GM21723 (cell line): ENCODE data around the gene MUC16.
"Not testable (repeated sequence)": the region's sequence is repeated elsewhere in the genome, so short reads cannot be mapped to it uniquely, and the experiment has no call there.

Source experiments
- ATAC-seq: cut with Tn5 transposase; IDR thresholded peaks from one replicate; pipeline ENCODE4 v1.9.1; 2021; ENCODE audit warnings: mild to moderate bottlenecking, moderate library complexity; ENCODE audit not compliant: unreplicated experiment

Gene MUC16

DNA sequence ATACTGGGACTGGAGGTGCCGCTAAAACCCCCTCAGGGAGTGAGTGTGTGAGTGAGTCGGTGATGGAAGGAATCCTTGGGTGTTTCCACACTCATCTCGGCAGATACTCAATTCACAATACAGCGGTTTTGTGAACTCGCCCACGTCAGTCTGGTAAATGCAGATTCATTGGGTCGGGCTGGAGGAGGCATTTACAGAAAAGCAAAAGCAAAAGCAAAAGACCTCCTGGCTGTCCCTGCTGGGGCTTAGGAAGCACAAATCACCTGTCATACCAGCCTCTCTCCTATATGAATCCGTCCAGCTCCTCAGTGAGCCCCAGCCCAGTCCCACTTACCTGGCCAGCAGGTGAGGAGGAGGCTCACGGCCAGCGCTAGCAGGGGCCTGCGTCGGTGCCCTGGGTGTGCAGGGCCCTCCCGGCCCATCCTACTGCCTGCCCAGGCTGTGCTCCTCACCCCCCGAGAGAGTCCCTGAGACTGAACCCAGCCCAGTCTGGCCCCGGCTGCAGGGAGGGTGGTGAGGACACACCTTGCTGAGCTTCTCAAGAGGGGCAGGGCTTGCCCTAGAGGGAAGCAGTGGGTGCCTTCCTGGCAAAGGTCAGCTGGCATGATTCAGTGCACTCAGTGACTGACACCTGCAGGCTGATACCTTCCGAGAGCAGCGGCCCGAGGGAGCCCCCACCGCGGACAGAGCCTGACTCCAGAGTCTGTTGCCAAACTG, at the start of gene MUC16:
TSS of gene MUC16 (minus strand) at position 475 of the 717 bp plus-strand sequence.
- ATAC-seq, result no peak

DNA sequence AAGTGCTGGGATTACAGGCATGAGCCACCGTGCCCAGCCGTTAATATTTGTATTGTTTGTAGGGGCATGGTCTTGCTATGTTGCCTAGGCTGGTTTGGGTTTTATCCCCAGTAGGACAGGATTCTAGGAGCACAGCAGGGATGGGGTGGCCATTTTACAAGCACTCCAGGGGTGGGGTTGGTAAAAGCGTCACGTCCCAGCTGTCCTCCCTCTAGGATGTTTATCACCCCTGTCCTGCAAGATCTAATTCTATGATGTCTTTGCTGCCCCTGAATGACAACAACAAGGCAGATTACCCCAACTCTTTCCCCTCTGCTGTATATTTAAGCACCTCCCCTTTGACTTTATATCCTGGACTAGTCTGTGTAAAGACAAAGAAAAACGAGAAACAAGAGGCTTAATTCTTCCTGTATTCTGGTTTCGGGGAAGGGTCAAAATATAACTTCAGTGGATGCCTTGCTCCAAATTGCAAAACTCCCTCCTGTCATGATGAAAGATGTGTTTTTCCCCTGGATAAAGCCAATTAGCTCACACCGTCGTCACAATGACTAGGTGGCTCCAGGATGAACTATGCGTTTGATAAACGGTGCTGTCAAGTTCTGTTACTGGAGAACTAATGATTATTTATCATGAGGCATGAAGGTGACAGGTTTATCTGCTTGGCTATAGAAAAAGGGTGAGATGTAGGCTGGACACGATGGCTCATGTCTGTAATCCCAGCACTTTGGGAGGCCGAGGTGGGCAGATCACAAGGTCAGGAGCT, 48.9 kb upstream of the MUC16 start:
- ATAC-seq, result no peak

DNA sequence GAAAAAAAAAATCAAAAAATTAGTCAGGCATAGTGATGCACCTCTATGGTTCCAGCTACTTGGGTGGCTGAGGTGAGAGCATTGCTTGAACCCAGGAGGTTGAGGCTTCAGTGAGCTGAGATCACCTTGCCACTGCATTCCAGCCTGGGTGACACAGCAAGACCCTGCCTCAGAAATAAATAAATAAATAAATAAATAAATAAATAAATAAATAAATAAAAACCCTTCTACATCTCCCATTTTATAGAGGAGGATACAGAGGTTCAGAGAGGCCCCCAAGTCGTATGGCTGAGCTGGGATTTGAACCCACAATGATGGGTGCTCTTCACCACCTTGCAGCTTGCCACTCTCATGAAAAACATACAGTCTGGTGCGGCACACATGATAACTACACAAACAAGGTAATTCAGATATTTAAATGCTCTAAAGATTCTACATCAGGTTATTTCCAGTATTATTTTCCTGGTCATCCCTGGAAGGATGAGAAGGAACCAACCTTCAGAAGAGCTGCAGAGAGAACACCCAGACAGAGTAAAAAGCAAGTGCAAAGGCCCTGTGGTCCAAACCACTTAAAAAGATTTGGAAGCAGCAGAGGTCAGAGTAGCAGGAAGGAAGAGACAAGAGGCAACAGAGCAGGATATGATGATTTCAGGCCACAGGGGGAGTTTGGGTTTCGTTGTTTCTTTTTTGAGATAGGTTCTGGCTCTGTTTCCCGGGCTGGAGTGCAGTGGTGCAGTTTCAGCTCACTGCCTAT, 47.5 kb upstream of the MUC16 start:
- ATAC-seq, result no peak

DNA sequence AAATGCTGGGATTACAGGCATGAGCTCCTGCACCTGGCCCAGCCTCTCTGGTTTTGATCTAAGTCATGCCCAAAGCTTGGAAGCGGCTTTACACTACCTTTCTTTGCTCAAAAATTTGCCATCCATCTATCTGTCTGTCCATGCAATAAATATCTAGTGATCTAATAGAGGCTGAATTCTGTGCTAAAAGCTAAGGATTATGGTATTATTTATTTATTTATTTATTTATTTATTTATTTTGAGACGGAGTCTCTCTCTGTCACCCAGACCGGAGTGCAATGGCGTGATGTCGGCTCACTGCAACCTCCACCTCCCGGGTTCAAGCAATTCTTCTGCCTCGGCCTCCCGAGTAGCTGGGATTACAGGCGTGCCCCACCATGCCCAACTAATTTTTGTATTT, 45.9 kb upstream of the MUC16 start:
- ATAC-seq, result not testable (repeated sequence)

DNA sequence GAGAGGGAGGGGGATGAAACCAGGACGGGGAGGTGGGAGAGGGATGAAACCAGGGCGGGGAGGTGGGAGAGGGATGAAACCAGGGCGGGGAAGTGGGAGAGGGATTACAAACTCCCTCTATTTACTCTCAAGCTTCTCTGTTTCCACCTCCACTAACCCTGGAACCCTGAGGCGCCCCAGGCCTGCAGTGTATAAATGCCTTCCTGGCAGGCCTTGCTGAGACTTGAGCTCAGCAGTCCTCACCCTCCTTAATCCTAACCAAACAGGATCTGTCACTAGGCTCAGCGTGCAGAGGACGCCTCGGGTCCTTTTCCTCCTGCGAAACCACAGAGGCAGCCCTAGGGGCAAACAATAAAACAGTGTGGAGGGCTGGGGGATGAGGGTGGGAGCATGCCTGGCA, 44.6 kb upstream of the MUC16 start:
- no peak for ATAC-seq

DNA sequence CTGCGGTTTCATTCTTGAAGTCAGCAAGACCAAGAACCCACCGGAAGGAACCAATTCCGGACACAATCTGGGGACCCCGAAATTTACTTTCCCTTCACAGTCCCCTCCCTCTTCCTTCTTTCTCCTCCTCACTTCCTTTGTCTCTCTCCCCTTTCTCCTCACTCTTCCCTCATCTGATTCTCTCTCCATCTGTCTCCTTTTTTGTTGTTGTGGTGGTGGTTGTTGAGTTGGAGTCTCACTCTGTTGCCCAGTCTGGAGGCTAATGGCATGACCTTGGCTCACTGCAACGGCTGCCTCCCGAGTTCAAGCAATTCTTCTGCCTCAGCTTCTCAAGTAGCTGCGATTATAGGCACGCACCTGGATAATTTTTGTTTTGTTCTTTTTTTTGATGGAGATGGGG, 44.0 kb upstream of the MUC16 start:
- ATAC-seq, result no peak

DNA sequence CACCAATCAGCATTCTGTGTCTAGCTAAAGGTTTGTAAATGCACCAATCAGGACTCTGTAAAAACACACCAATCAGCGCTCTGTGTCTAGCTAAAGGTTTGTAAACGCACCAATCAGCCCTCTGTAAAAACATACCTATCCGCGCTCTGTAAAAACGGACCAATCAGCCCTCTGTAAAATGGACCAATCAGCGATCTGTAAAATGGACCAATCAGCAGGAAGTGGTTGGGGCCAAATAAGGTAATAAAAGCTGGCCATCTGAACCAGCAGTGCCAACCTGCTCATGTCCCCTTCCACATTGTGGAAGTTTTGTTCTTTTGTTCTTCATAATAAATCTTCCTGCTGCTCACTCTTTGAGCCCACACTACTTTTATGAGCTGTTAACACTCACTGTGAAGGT, 43.5 kb upstream of the MUC16 start:
- ATAC-seq, result not testable (repeated sequence)

DNA sequence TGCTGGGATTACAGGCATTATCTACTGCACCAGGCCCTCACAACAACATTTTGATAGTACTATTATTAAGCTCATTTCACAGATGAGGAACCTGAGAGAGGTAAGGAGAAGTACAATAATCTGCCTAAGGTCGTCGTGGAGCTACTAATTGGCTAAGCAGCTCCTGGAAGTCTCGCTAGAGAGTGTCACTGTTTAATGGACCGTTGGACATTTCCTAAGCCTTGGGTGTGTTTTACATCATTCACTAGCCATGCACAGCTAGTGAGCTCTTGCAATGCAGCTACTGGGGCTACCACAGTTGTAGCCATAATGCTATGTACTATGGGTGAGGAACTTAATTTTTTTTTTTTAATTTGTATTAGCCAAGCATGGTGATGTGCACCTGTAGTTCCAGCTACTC, 42.7 kb upstream of the MUC16 start:
- no peak for ATAC-seq

DNA sequence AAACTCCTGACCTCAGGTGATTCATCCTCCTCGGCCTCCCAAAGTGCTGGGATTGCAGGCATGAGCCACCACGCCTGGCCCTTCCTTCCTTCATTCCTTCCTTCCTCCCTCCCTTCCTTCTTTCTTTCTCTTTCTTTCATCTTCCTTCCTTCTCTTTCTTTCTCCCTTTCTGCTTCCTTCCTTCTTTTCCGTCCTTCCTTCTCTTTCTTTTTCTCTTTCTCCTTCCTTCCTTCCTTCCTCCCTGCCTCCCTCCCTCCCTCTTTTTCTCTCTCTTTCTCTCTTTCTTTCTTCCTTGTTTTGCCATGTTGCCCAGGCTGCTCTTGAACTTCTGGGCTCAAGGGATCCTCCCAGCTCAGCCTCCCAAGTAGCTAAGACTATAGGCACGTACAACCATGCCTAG, 36.5 kb upstream of the MUC16 start:
- ATAC-seq, result no peak

DNA sequence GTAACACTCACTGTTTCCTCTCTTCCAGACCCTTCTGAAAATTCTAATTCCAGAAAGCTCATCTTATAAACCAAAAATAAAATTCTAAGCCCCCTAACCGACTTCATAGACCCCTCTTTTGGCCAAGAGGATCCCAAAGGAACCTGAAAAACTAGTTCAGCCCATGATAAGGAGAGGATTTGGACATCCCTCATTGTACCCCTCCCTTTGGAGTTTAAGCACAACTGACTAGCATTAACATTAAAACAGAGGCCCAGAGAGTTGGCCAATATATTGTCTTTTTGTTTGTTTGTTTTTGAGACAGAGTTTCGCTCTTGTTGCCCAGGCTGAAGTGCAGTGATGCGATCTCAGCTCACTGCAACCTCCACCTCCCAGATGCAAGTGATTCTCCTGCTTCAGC, 34.2 kb upstream of the MUC16 start:
- no peak for ATAC-seq

DNA sequence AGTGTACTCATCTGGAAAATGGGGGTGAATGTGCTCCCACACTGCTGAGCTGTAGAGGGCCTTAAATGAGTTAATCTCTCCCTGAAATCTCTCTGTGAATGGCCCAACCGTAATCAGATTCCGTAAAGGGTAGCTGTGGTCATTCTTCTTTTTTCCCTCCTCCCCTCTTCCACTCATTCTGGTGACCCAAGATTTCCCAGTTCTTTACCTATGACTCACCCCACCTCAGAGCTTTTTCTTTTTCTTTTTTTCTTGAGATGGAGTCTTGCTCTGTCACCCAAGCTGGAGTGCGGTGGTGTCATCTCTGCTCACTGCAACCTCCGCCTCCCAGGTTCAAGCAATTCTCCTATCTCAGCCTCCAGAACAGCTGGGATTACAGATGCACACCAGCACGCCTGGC, 33.3 kb upstream of the MUC16 start:
- ATAC-seq, result no peak

DNA sequence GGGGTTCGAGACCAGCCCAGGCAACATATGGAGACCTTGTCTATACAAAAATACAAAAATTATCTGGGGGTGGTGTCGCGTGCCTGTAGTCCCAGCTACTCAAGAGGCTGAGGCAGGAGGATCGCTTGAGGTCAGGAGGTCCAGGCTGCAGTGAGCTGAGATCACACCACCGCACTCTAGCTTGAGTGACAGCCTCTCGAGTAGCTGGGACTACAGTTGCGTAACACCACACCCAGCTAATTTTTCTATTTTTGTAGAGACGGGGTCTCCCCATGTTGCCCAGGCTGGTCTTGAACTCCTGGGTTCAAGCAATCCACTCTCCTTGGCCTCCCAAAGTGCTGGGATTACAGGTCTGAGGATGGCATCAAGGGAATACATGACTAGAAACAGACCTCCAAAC, 30.8 kb upstream of the MUC16 start:
- no peak for ATAC-seq

DNA sequence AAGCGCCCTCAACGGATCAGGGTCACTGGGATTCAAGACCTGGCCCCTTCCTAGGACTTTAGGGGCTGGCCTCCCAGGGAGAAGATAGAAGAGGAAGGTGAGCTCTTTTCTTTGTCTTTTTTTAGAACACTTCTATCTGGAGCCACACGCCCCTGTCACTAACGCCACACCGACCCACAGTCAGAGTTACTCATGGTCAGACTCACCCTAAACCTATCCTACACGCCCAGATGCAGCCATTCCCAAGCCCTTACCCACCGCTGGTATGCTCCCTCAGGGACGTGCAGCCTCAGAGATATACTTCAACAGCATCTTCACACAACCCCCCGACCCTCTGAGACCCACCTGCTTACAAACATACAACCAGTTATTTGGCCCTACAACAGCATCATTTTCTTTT, 29.9 kb upstream of the MUC16 start:
- no peak for ATAC-seq

DNA sequence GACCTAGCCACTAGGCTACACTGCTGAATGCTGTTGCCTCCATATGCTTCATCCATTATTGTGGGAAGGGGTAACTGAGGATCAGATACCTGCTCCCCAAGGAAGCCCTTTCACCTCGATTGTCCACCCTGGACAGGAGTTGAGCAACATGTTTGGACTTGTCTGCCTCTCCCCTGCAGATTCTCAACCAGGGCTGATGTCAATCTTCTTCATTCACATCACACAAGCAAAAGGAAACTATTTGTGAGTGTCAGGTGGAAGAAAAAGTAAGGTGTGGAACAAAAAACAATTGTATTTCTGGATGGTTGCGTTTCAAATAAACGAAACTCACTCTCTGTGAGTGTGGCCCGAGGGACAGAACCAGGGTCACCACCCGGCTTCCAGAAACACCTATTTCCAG, 29.5 kb upstream of the MUC16 start:
- no peak for ATAC-seq

DNA sequence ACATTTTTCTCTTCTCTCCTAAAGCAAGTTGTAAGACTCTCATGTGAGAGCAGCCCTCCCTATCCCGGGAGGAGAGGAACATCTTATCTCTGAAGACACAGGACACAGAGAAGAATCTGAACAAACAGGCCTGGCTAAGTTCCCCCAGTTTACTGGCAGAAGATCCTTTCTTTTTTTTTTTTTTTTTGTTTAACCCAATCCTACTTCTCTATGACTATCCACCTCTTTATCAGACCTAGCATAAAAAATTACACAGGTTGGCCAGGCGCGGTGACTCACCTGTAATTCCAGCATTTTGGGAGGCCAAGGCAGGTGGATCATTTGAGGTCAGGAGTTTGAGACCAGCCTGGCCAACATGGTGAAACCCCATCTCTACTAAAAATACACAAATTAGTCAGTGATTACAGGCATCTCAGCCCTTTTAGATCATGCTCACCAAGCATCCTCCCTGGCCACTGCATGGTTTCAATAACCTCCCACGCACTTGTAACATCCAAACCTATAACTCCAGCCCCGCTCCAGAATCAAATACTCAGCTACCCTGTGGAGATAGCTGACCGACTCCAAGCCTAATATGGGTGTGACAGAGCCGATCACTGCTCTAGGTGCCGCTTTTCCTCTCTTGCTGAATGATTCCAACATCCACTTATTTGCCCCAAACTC, 27.3 kb upstream of the MUC16 start:
- ATAC-seq, result no peak

DNA sequence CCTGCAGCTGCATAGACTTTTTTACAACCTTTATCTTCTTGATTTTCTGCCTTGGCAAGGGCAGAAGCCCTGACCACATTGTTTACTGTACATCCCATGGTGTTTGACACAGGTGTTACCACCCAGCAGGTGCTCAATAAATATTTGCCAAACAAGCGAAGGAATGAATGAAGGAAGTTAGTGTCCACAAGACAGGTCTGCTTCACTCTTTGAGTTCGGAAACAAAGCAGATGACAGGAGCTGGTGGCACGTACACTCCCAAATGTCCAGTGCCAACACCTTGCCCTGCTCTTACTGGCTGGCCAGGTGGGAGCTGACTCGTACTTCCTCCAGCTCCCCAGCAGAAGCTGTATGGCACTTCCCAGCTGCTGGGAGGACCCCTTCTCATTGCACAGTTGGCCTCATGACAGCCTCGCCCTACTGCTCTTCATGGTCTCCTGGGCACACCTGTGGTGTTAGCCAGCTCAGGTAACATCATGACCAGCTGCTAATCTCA, 22.0 kb upstream of the MUC16 start:
- ATAC-seq, result no peak

DNA sequence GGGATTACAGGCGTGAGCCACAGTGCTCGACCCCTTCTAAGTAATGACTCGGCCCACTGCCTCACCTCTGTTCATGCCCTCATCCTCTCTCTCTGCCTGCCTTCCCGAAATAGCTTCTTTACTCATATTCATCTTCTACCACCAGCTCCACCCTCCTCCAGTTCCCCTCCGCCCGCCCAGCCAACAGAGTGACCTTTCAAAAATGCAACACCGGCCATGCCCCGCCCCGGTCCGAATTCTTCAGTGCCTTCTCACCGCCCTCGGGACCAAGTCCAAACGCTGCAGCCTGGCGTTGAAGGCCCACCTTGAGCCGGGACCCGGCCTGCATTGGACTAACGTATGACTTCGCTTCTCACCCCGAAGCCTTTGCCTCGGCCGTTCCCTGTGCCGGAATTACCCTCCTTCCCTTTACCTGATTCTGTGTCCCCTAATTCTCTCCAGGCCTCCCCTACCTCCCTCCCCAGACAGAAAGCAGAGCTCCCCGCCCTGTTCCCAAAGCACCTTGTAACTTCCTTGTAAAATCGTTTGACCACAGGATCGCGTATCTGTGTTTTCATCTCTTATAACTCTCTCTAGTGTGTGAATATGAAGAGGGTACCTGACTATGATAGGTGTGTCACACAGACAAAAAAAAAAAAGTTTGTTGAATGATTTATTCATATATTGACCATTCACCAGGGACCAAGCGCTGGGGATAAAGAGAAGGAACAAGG, 8.1 kb upstream of the MUC16 start:
- ATAC-seq, result no peak

DNA sequence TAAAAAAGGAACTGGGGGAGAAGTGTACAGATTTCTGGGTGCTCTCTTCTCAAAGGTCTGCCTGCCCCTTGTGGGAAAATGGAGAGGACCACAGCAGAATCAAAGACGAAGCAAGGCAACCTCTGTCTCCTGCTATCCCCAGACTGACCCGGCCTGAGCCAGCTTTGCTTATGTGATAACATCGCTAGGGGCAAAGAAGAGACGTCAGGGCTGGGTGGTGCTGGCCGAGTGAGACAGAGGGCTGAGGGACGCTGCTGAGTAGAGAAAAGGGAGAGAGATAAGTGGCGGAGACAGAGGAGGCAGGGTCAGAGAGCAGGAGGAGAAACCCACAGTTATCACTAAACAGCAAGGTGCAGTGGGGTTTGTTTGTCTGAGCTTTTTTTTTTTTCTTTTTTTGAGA, 4.6 kb upstream of the MUC16 start:
- ATAC-seq, result no peak

DNA sequence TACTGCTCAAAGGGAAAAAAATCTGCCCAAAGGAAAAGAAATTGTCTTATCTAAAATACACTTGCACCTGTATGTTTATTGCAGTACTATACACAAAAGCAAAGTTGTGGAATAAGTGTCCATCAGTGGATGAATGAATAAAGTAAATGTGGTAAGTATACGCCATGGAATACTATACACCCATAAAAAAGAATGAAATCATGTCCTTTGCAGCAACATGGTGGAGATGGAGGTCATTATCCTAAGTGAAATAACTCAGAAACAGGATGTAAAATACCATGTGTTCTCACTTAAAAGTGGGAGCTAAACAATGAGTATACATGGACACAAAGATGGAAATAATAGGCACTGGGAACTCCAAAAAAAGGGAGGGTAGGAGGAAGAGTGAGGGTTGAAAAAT, 3.8 kb upstream of the MUC16 start:
- ATAC-seq, result no peak

DNA sequence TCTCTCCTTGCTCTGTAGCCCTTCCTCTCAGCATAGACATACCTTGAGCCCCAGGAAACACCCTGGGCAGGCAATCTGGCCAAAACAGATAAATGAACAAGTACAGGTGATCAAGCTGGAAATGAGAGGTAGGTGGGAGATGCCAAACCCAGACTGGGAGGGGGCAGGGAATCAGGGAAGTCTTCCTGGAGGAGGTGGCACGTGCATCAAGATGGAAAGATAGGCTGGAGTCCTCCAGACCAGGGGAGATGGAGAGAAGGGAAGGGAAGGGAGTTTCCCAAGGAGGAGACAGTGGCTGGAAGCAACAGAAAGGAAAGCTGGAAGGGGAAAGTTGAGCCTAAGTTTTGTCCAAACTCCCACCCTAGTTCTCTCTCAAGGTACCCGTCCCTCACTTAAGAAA, 1.7 kb upstream of the MUC16 start:
- ATAC-seq, result no peak

DNA sequence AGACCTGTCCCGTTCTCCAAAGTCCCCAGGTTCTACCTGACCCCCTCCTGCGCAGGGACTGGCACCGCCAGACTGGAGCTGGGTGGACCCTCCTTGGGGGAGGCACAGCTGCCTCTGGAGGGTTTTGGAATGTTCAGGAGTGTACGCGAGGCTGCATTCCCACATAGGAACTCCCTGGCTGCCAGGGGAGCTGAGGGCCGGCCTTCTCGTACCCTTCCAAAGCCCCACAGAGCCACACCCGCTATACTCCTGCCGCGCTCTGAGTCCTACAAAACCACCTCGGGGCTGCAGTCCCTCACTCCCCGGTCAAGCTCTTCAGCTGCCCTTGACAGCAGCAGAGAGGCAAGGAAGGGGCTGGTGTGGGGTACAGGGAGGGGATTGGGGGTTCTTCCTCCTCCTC, 484 bp upstream of the MUC16 start:
- no peak for ATAC-seq
